T-cell (primary cell): Measurements from ENCODE around the gene DRD3. TPM values are rescaled to one million over a fixed set of nuclear protein-coding genes. Genes with fewer than 3 reads are reported as not detected.

ENCODE experiments used
- ATAC-seq, 4 experiments: fragments of 200-7000 bp in 3 of 4; fragments of 150-1000 bp in 1 of 4; cut with Tn5 transposase; replicated peaks in 1 of 4; 1 replicate in 3 of 4; 2 replicates in 1 of 4; pipeline ENCODE4 v1.10.0; 2021; ENCODE audit warnings: moderate library complexity in 3 of 4, mild to moderate bottlenecking in 2 of 4, moderate number of reproducible peaks in 1 of 4
- CTCF ChIA-PET, 2 donors: fragments of 300-600 bp; sonication (Branson Sonifier 250); formaldehyde crosslinking; loops; one replicate each; lab custom pipeline; 2022; ENCODE audit warnings: antibody characterized with exemption in 2 of 2; lab: Charles Lee
- POLR2A ChIA-PET, 2 donors: fragments of 300-600 bp; sonication (Branson Sonifier 250); formaldehyde crosslinking; loops; one replicate each; lab custom pipeline; 2022; ENCODE audit warnings: antibody characterized with exemption in 2 of 2; lab: Charles Lee
- DNase-seq, 35 experiments: peaks; one replicate each; pipeline versions ENCODE4 v3.0.0 to v3.0.0-alpha.2; 2013 to 2023
- H3K27ac ChIP-seq: one replicate; pipeline ENCODE4 v1.5.1; 2013; ENCODE audit warnings: low read length
- H3K27me3 ChIP-seq, 2 experiments: replicated peaks in 1 of 2; 1 replicate in 1 of 2; 2 replicates in 1 of 2; pipeline versions ENCODE4 v1.6.1 to v1.7.0; 2013; ENCODE audit warnings: low read length in 1 of 2, mixed read lengths in 1 of 2; ENCODE audit not compliant: control insufficient read depth in 2 of 2, insufficient read depth in 2 of 2; ENCODE audit errors: extremely low read depth in 1 of 2
- H3K36me3 ChIP-seq, 2 donors: 1 replicate in 1 of 2; 2 replicates in 1 of 2; pipeline versions ENCODE4 v1.6.1 to v1.7.0; 2013; ENCODE audit warnings: low read length in 1 of 2; ENCODE audit not compliant: control insufficient read depth in 2 of 2, insufficient read depth in 1 of 2; ENCODE audit errors: extremely low read depth in 1 of 2
- H3K4me1 ChIP-seq, 2 experiments: 1 replicate in 1 of 2; 2 replicates in 1 of 2; pipeline versions ENCODE4 v1.6.1 to v1.7.0; 2013; ENCODE audit warnings: low read length in 2 of 2, mixed read lengths in 1 of 2; ENCODE audit not compliant: insufficient read depth in 2 of 2, control insufficient read depth in 1 of 2; ENCODE audit errors: extremely low read depth in 1 of 2
- H3K4me3 ChIP-seq, 2 donors: 1 replicate in 1 of 2; 2 replicates in 1 of 2; pipeline versions ENCODE4 v1.5.1 to v1.7.0; 2013; ENCODE audit warnings: mild to moderate bottlenecking in 2 of 2, low read length in 1 of 2, moderate library complexity in 1 of 2; ENCODE audit not compliant: control insufficient read depth in 1 of 2; ENCODE audit errors: extremely low read depth in 1 of 2
- H3K9me3 ChIP-seq: 2 replicates; pipeline ENCODE4 v1.7.0; 2013
- H3K27ac Mint-ChIP-seq, 2 donors: one replicate each; pipeline ENCODE4 v1.8.0; 2020 to 2021; ENCODE audit warnings: mild to moderate bottlenecking in 2 of 2, mixed read lengths in 2 of 2
- H3K27me3 Mint-ChIP-seq, 2 donors: one replicate each; pipeline ENCODE4 v1.8.0; 2021 to 2022; ENCODE audit warnings: mixed read lengths in 2 of 2
- H3K36me3 Mint-ChIP-seq: one replicate; pipeline ENCODE4 v1.8.0; 2021; ENCODE audit warnings: mixed read lengths
- H3K4me1 Mint-ChIP-seq, 3 donors: one replicate each; pipeline ENCODE4 v1.8.0; 2020 to 2022; ENCODE audit warnings: mixed read lengths in 3 of 3, mild to moderate bottlenecking in 1 of 3
- H3K4me3 Mint-ChIP-seq, 3 donors: one replicate each; pipeline ENCODE4 v1.8.0; 2020 to 2022; ENCODE audit warnings: mild to moderate bottlenecking in 3 of 3, mixed read lengths in 3 of 3, moderate library complexity in 3 of 3
- H3K9me3 Mint-ChIP-seq, 3 donors: one replicate each; pipeline ENCODE4 v1.8.0; 2020 to 2022; ENCODE audit warnings: mixed read lengths in 3 of 3
- WGBS: methylation state at CpG from one replicate; pipeline ENCODE4 v1.1.5; 2013; ENCODE audit warnings: missing lambda C conversion rate; ENCODE audit not compliant: insufficient coverage; 5-methylcytosine and 5-hydroxymethylcytosine counted together
- total RNA-seq, 35 experiments: library from RNA in 6 of 35; stranded (reverse) in 6 of 35; fragments of 120-200 nt in 1 of 35; gene quantifications; one replicate each; pipeline versions ENCODE4 v1.2.1 to v1.2.4 and lab custom pipeline; 2013 to 2026

Gene DRD3
- total RNA-seq, 5 donors from 2014 or later (not counting 1 experiment from before 2014, with no cell fraction given), result 0.23 to 0.26 TPM; not detected in 3

DNA sequence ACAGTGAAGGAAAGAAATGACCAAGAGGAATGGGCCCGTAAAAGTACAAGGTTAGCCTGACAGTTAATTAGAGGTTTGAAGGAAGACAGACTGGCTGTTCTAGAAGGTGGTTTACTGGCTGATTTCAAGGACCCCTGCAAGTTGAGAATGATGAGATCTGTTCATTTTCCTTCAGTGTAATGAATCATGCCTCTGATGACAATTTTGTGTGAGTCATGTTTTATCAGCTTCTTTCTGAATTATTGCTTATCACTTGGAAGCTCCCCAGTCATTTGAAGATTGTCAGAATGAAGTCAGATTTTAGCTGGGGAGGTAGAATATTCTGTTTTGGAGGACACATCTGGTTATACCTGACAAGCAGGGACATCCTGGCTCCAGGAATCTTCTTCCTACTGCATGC, 50.6 kb downstream of the DRD3 start:
- POLR2A ChIA-PET, result no interaction called here
- Mint-ChIP-seq H3K9me3 (no peaks in the 10 kb centered on the region), H3K4me1 (no peaks in the 10 kb centered on the region), H3K36me3 (no peaks in the 10 kb centered on the region), H3K4me3 (no peak overlapping the region), H3K27ac (no peak overlapping the region), H3K27me3 (peaks cover 2 to 4% of the 10 kb centered on the region in 2 donors)
- no peaks in the 10 kb centered on the region for H3K9me3 ChIP-seq
- DNase-seq (no peak), ATAC-seq (no peak)
- H3K27me3 ChIP-seq, result peaks cover 0 to 4% of the 10 kb centered on the region in 2 experiments
- no peaks in the 10 kb centered on the region for H3K36me3 ChIP-seq
- CTCF ChIA-PET, result no interaction called here
- H3K4me1 ChIP-seq, result no peaks in the 10 kb centered on the region
- 88% methylated on average over 1 of the region's 1 CpG for WGBS
- H3K27ac ChIP-seq, result no peak overlapping the region
- H3K4me3 ChIP-seq, result no peak overlapping the region

DNA sequence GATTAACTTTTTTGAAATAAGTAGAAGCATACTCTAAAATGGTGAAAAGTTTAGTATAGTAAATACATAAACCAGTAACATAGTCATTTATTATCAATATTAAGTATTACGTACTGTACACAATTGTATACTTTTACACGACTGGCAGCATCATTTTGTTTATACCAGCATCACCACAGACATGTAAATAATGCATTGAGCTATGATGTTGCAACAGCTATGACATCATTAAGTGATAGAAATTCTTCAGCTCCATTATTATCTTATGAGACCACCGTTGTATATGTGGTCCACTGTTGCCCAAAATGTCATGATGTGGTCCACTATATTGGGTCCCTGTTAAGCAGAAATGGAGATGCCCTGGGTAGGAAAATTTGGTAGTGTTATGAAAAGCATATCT, 51.3 kb downstream of the DRD3 start:
- H3K9me3 ChIP-seq, result no peaks in the 10 kb centered on the region
- H3K27me3 ChIP-seq, result peaks cover 0 to 4% of the 10 kb centered on the region in 2 experiments
- WGBS, result no CpG with 5 or more reads among the region's 3 CpGs
- ChIA-PET POLR2A (no interaction called here), CTCF (interaction anchor here in 1 of 2 donors (0.6 kb wide), 1 partner anchor 1560 kb away, joined by 3 read pairs; no protein-coding TSS in a partner anchor)
- no peak overlapping the region for H3K27ac ChIP-seq
- no peaks in the 10 kb centered on the region for H3K4me1 Mint-ChIP-seq
- no peak for DNase-seq
- H3K4me3 ChIP-seq, result no peak overlapping the region
- H3K27ac Mint-ChIP-seq, result no peak overlapping the region
- H3K36me3 Mint-ChIP-seq, result no peaks in the 10 kb centered on the region
- H3K9me3 Mint-ChIP-seq, result no peaks in the 10 kb centered on the region
- no peaks in the 10 kb centered on the region for H3K36me3 ChIP-seq
- no peaks in the 10 kb centered on the region for H3K4me1 ChIP-seq
- peaks cover 2 to 4% of the 10 kb centered on the region in 2 donors for H3K27me3 Mint-ChIP-seq
- H3K4me3 Mint-ChIP-seq, result no peak overlapping the region
- ATAC-seq, result no peak

- Mint-ChIP-seq H3K36me3 (no peaks in the 10 kb centered on the region), H3K27me3 (peaks cover 0 to 2% of the 10 kb centered on the region in 2 donors), H3K4me3 (no peak overlapping the region), H3K27ac (no peak overlapping the region), H3K4me1 (no peaks in the 10 kb centered on the region), H3K9me3 (no peaks in the 10 kb centered on the region)
- H3K4me3 ChIP-seq, result no peak overlapping the region
- peaks cover 0 to 4% of the 10 kb centered on the region in 2 experiments for H3K27me3 ChIP-seq
- POLR2A ChIA-PET, result interaction anchor here in 1 of 2 donors (0.6 kb wide), 1 partner anchor 234 kb away, joined by 3 read pairs; no protein-coding TSS in a partner anchor
- no peaks in the 10 kb centered on the region for H3K4me1 ChIP-seq
- no peak for DNase-seq
- no peak for ATAC-seq
- no peaks in the 10 kb centered on the region for H3K9me3 ChIP-seq
- no CpG with 5 or more reads among the region's 1 CpG for WGBS
- H3K36me3 ChIP-seq, result no peaks in the 10 kb centered on the region
- CTCF ChIA-PET, result no interaction called here
- no peak overlapping the region for H3K27ac ChIP-seq
Measured at GRCh38 chr3:114126461-114126860, 52.4 kb downstream of the DRD3 start.

- 77% methylated on average over 2 of the region's 4 CpGs for WGBS
- ATAC-seq, result no peak
- Histone ChIP-seq H3K4me3 (no peak overlapping the region), H3K27ac (no peak overlapping the region), H3K36me3 (no peaks in the 10 kb centered on the region), H3K9me3 (no peaks in the 10 kb centered on the region), H3K4me1 (no peaks in the 10 kb centered on the region), H3K27me3 (no peaks in the 10 kb centered on the region)
- ChIA-PET POLR2A (no interaction called here), CTCF (interaction anchor here (0.6 to 0.7 kb wide), 2 partner anchors 14 to 939 kb away, joined by 3 read pairs; no protein-coding TSS in a partner anchor)
- H3K4me3 Mint-ChIP-seq, result no peak overlapping the region
- H3K27me3 Mint-ChIP-seq, result peaks cover 0 to 2% of the 10 kb centered on the region in 2 donors
- no peaks in the 10 kb centered on the region for H3K9me3 Mint-ChIP-seq
- no peaks in the 10 kb centered on the region for H3K36me3 Mint-ChIP-seq
- no peak overlapping the region for H3K27ac Mint-ChIP-seq
- no peak for DNase-seq
- H3K4me1 Mint-ChIP-seq, result no peaks in the 10 kb centered on the region
Measured at GRCh38 chr3:114122027-114122709, 56.7 kb downstream of the DRD3 start.

- Histone ChIP-seq H3K36me3 (no peaks in the 10 kb centered on the region), H3K4me1 (no peaks in the 10 kb centered on the region), H3K27me3 (no peaks in the 10 kb centered on the region), H3K27ac (no peak overlapping the region), H3K4me3 (no peak overlapping the region), H3K9me3 (no peaks in the 10 kb centered on the region)
- DNase-seq (no peak), ATAC-seq (no peak)
- Mint-ChIP-seq H3K4me3 (no peak overlapping the region), H3K36me3 (no peaks in the 10 kb centered on the region), H3K4me1 (no peaks in the 10 kb centered on the region), H3K27ac (no peak overlapping the region), H3K9me3 (no peaks in the 10 kb centered on the region), H3K27me3 (peaks cover 0 to 2% of the 10 kb centered on the region in 2 donors)
- ChIA-PET CTCF (interaction anchor here in 1 of 2 donors (0.5 kb wide), 1 partner anchor 11 kb away, joined by 4 read pairs; no protein-coding TSS in a partner anchor), POLR2A (no interaction called here)
- WGBS, result 100% methylated on average over 2 of the region's 3 CpGs
Measured at GRCh38 chr3:114120211-114120610, 58.6 kb downstream of the DRD3 start.

- no peaks in the 10 kb centered on the region for H3K4me1 Mint-ChIP-seq
- DNase-seq (no peak), ATAC-seq (no peak)
- H3K27me3 Mint-ChIP-seq, result peaks cover 0 to 2% of the 10 kb centered on the region in 2 donors
- H3K36me3 Mint-ChIP-seq, result no peaks in the 10 kb centered on the region
- CTCF ChIA-PET, result no interaction called here
- H3K4me3 Mint-ChIP-seq, result no peak overlapping the region
- Histone ChIP-seq H3K27me3 (no peaks in the 10 kb centered on the region), H3K36me3 (no peaks in the 10 kb centered on the region), H3K9me3 (no peaks in the 10 kb centered on the region), H3K27ac (no peak overlapping the region), H3K4me1 (no peaks in the 10 kb centered on the region), H3K4me3 (no peak overlapping the region)
- no peaks in the 10 kb centered on the region for H3K9me3 Mint-ChIP-seq
- POLR2A ChIA-PET, result no interaction called here
- no CpG with 5 or more reads among the region's 1 CpG for WGBS
- no peak overlapping the region for H3K27ac Mint-ChIP-seq
Measured at GRCh38 chr3:114119776-114120175, 59.1 kb downstream of the DRD3 start.
